Keratinocyte (primary cell): Measurements from ENCODE around the gene EDC4.

Source experiments
- EZH2 ChIP-seq: IDR thresholded peaks from one replicate; pipeline ENCODE4 v1.6.1; 2012; ENCODE audit warnings: inconsistent platforms, mild to moderate bottlenecking, low read length, moderate library complexity
- TF ChIP-seq, protein P1 (sequence below), 3 experiments: IDR thresholded peaks in 1 of 3; conservative IDR thresholded peaks in 1 of 3; optimal IDR thresholded peaks in 1 of 3; 2 replicates in 2 of 3; 3 replicates in 1 of 3; pipeline versions ENCODE3 to v1.5.1; 2011; ENCODE audit warnings: low read length in 3 of 3, mild to moderate bottlenecking in 3 of 3, moderate library complexity in 2 of 3, control low read depth in 1 of 3, inconsistent platforms in 1 of 3; ENCODE audit not compliant: insufficient read depth in 2 of 3; ENCODE audit errors: extremely low read depth in 1 of 3

DNA sequence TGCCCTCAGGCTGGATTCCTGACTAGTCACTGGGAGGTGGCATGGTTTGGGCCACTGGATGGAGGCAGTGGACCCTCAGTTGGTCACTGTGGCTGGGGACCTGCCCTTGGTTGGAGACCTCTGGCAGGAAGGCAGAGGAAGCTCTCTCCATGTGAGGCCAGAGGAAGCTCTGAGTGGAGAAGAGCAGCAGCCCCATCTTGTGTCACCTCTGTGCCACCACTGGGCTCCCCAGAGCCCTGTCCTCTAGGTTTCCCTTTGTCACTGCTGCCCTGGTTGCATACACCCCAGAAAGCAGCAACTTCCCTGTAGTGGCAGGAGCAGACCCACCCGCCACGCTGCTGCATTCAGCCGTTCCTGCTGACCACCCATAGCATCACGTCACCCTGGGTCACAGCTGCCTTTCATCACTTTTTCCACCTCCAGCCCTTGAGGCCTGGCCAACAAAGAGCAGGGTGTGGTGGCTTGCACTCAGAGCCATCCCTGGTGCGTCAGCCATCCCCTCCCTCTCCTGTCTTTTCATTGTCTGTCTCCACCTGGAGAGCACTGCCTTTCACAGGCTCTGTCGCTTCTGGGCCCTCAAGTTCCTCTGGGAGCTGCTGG is 46.9 kb downstream of the EDC4 start:
- TF ChIP-seq, protein P1, sequence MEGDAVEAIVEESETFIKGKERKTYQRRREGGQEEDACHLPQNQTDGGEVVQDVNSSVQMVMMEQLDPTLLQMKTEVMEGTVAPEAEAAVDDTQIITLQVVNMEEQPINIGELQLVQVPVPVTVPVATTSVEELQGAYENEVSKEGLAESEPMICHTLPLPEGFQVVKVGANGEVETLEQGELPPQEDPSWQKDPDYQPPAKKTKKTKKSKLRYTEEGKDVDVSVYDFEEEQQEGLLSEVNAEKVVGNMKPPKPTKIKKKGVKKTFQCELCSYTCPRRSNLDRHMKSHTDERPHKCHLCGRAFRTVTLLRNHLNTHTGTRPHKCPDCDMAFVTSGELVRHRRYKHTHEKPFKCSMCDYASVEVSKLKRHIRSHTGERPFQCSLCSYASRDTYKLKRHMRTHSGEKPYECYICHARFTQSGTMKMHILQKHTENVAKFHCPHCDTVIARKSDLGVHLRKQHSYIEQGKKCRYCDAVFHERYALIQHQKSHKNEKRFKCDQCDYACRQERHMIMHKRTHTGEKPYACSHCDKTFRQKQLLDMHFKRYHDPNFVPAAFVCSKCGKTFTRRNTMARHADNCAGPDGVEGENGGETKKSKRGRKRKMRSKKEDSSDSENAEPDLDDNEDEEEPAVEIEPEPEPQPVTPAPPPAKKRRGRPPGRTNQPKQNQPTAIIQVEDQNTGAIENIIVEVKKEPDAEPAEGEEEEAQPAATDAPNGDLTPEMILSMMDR (optimal IDR thresholded peaks at IDR 0.05 in 1 of 3, IDR thresholded peaks at IDR 0.05 in 1 of 3, conservative IDR thresholded peaks at IDR 0.05 in 1 of 3; ENCODE audit: extremely low read depth in 1 of 3, insufficient read depth in 2 of 3, low read length in 3 of 3) = no peak
- TF ChIP-seq EZH2 = no peak
